ENCODE results near the gene GBF1. TPM values are rescaled to one million over a fixed set of nuclear protein-coding genes. Genes with fewer than 3 reads are reported as not detected.

Gene GBF1
- total and polyA plus RNA-seq, 2 donors from 2014 or later = 14.4 to 53.3 TPM

GRCh38 chr10:102241444-102242117 is 3.8 kb upstream of the GBF1 start, which contains the start of gene PITX3:
PITX3 (minus strand) TSS chr10:102241512; CDS start chr10:102232080, 9,432 bp downstream.
- Histone ChIP-seq H3K36me3 (ENCODE audit: control insufficient read depth in 2 of 3, insufficient read depth in 3 of 3, low read length in 3 of 3) (no peaks in the 10 kb centered on the region), H3K27ac (ENCODE audit: low read depth in 2 of 2, low read length in 2 of 2) (no peak within 1 kb of the TSS), H3K4me3 (ENCODE audit: low read length in 3 of 3) (peak within 1 kb of the TSS; percentile 61 to 70 (median 63)), H3K9me3 (ENCODE audit: control insufficient read depth in 2 of 3, insufficient read depth in 1 of 3, low read length in 3 of 3) (no peaks in the 10 kb centered on the region), H3K4me1 (ENCODE audit: control insufficient read depth in 2 of 3, insufficient read depth in 2 of 3, low read depth in 1 of 3, low read length in 3 of 3) (peaks cover 4 to 14% (median 5%) of the 10 kb centered on the region in 3 donors), H3K27me3 (ENCODE audit: control insufficient read depth, insufficient read depth, low read length) (peaks cover 5% of the 10 kb centered on the region), H3K9ac (ENCODE audit: low read length in 3 of 3) (peak within 1 kb of the TSS in 2 of 3 donors; percentile 30 to 47)
- TF ChIP-seq, protein P1, sequence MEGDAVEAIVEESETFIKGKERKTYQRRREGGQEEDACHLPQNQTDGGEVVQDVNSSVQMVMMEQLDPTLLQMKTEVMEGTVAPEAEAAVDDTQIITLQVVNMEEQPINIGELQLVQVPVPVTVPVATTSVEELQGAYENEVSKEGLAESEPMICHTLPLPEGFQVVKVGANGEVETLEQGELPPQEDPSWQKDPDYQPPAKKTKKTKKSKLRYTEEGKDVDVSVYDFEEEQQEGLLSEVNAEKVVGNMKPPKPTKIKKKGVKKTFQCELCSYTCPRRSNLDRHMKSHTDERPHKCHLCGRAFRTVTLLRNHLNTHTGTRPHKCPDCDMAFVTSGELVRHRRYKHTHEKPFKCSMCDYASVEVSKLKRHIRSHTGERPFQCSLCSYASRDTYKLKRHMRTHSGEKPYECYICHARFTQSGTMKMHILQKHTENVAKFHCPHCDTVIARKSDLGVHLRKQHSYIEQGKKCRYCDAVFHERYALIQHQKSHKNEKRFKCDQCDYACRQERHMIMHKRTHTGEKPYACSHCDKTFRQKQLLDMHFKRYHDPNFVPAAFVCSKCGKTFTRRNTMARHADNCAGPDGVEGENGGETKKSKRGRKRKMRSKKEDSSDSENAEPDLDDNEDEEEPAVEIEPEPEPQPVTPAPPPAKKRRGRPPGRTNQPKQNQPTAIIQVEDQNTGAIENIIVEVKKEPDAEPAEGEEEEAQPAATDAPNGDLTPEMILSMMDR (IDR thresholded peaks at IDR 0.05; ENCODE audit: borderline replicate concordance, extremely low read depth, insufficient read depth) = no peak
- FAIRE-seq (no peak), DNase-seq (peak; percentile 94 to 97 (median 96))
- intact Hi-C loops (cut with DNase I) = no loop called here

DNA sequence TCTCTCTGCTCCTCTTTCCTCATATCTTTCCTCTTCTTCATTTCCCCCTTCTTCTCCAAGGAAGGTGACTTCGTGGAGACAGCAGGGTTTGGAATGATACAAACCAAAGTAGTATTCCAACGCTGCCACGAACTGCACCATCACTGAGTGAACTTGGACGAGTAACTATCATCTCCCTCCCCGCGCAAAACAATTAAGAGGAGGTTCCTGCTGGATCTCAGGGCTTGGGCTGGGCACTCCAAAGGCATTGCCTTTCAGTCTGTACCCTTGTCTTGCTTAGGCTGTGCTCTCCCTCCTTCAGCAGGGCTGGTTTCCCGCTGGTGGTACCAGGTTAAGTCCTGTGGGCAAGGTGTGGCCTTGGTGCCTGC is 3.2 kb upstream of the GBF1 start:
- Histone ChIP-seq H3K9ac (ENCODE audit: low read length in 3 of 3) (peak overlapping the region in 2 of 3 donors; percentile 30 to 45), H3K4me3 (ENCODE audit: low read length in 3 of 3) (peak overlapping the region; percentile 61 to 70 (median 63)), H3K9me3 (ENCODE audit: control insufficient read depth in 2 of 3, insufficient read depth in 1 of 3, low read length in 3 of 3) (no peaks in the 10 kb centered on the region), H3K4me1 (ENCODE audit: control insufficient read depth in 2 of 3, insufficient read depth in 2 of 3, low read depth in 1 of 3, low read length in 3 of 3) (peaks cover 6 to 17% (median 7%) of the 10 kb centered on the region in 3 donors), H3K27ac (ENCODE audit: low read depth in 2 of 2, low read length in 2 of 2) (no peak overlapping the region), H3K36me3 (ENCODE audit: control insufficient read depth in 2 of 3, insufficient read depth in 3 of 3, low read length in 3 of 3) (no peaks in the 10 kb centered on the region), H3K27me3 (ENCODE audit: control insufficient read depth, insufficient read depth, low read length) (peaks cover 5% of the 10 kb centered on the region)
- no peak for FAIRE-seq
- DNase-seq = no peak
- intact Hi-C loops (cut with DNase I) = no loop called here
- TF ChIP-seq, protein P1 (IDR thresholded peaks at IDR 0.05; ENCODE audit: borderline replicate concordance, extremely low read depth, insufficient read depth) = no peak

GRCh38 chr10:102243309-102243708 is 2.0 kb upstream of the GBF1 start:
- H3K4me3 ChIP-seq (ENCODE audit: low read length in 3 of 3) = no peak overlapping the region
- FAIRE-seq (no peak), DNase-seq (no peak)
- intact Hi-C loops (cut with DNase I) = no loop called here
- H3K9ac ChIP-seq (ENCODE audit: low read length in 3 of 3) = no peak overlapping the region
- peaks cover 5% of the 10 kb centered on the region for H3K27me3 ChIP-seq (ENCODE audit: control insufficient read depth, insufficient read depth, low read length)
- H3K27ac ChIP-seq (ENCODE audit: low read depth in 2 of 2, low read length in 2 of 2) = no peak overlapping the region
- H3K36me3 ChIP-seq (ENCODE audit: control insufficient read depth in 2 of 3, insufficient read depth in 3 of 3, low read length in 3 of 3) = no peaks in the 10 kb centered on the region
- TF ChIP-seq, protein P1 (IDR thresholded peaks at IDR 0.05; ENCODE audit: borderline replicate concordance, extremely low read depth, insufficient read depth) = no peak
- H3K4me1 ChIP-seq (ENCODE audit: control insufficient read depth in 2 of 3, insufficient read depth in 2 of 3, low read depth in 1 of 3, low read length in 3 of 3) = peaks cover 7 to 23% (median 9%) of the 10 kb centered on the region in 3 donors
- H3K9me3 ChIP-seq (ENCODE audit: control insufficient read depth in 2 of 3, insufficient read depth in 1 of 3, low read length in 3 of 3) = no peaks in the 10 kb centered on the region

All from kidney (tissue), 14 donors.